ENCODE measurements around the gene SIRT2.

The SIRT2 gene

DNA sequence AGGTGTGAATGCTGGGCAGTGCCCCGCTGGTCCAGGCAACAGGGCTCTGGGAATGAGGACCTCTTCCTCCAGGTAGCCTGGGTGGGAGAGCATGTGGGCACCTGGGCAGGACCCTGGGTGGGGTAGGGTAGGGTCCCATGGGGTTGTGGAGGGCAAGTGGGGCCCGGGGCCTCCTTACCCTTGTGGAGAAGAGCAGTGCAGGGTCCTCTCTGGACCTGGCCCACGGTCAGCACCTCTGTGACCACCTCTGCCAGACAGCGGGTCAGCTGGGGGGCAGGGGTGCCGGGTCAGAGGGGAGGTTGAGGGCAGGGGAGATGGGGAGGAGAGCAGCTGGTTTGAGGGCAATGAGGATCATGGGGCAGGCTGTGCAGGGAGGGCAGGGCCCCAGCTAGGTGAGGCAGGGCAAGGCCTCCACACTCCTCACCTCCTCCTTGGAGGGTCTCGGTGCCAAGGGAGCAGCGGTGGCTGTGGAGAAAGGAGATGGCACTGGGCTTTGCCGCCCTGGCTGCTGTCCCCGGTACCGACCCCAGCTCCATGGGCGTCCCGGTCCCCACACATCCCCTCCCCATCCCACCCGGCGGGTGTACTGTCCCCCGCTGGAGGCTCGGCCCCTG is 12.1 kb upstream of the SIRT2 start:
- no peak overlapping the region for H3K27ac ChIP-seq
- no peak for TF ChIP-seq CTCF (conservative IDR thresholded peaks at IDR 0.05)

DNA sequence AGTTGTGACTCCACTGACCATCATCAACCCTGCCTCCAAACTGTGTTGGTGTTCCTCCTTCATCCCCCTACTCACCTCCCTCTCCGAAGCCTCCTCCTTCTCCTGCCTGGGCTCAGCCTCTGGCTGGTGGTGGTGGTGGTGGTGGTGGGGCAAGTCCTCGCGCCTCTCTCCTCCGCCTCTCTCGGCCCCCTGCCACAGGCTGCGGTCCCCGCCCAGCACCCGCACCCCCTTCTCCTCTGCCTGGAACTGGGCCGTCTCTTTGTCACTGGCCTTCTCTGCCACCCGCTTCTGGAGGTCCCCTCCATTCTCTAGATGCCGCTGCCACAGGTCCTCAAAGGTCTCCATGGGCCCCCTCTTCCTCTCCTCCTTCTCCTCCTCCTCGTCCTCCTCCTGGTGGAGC is 11.1 kb upstream of the SIRT2 start:
- H3K27ac ChIP-seq = no peak overlapping the region
- no peak for TF ChIP-seq CTCF (conservative IDR thresholded peaks at IDR 0.05)

DNA sequence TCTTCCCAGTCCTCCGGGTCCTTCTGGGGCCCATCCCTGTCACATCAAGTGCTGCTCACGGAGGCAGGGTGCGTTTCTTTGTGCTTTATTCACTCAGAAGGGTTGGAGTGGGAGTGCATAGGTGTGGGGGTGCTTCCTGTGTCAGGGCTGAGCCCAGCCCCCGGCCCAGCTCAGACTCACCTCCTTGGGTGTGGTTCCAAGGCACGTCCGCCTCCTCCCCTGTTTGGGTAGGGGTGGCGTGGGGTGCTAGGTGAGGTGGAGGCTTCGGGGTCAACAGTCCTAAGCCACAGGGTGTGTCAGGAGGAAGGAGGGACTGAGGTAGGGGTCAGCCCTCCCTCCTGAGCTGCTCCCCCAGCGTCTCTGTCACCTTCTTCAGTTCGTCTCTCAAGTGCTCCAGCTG is 9.5 kb upstream of the SIRT2 start:
- no peak for TF ChIP-seq CTCF (conservative IDR thresholded peaks at IDR 0.05)
- H3K27ac ChIP-seq = no peak overlapping the region

- no peak for TF ChIP-seq CTCF (conservative IDR thresholded peaks at IDR 0.05)
- no peak overlapping the region for H3K27ac ChIP-seq
Observed at GRCh38 chr19:38907670-38908069, 8.3 kb upstream of the SIRT2 start.

- no peak overlapping the region for H3K27ac ChIP-seq
- TF ChIP-seq CTCF (conservative IDR thresholded peaks at IDR 0.05) = no peak
Observed at GRCh38 chr19:38907227-38907626, 7.8 kb upstream of the SIRT2 start.

DNA sequence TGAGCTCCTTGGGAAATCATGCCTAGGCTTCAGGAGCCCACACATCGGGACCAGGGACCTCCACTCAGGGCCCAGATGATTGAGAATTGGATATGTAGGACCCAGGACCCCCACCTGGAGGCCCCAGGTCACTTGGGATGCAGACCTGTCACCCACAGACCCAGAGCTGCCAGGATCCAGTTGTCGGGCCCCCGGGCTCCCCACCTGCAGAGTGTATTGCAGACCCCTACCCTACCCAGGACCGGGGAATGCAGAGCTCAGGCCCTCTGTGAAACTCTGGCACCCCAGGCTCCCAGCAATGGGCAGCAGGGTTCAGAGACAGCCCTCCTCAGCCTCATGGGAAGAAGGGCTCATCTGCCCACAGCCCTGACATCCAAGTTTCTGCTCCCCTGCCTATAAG is 6.2 kb upstream of the SIRT2 start:
- TF ChIP-seq CTCF (conservative IDR thresholded peaks at IDR 0.05) = no peak
- no peak overlapping the region for H3K27ac ChIP-seq

DNA sequence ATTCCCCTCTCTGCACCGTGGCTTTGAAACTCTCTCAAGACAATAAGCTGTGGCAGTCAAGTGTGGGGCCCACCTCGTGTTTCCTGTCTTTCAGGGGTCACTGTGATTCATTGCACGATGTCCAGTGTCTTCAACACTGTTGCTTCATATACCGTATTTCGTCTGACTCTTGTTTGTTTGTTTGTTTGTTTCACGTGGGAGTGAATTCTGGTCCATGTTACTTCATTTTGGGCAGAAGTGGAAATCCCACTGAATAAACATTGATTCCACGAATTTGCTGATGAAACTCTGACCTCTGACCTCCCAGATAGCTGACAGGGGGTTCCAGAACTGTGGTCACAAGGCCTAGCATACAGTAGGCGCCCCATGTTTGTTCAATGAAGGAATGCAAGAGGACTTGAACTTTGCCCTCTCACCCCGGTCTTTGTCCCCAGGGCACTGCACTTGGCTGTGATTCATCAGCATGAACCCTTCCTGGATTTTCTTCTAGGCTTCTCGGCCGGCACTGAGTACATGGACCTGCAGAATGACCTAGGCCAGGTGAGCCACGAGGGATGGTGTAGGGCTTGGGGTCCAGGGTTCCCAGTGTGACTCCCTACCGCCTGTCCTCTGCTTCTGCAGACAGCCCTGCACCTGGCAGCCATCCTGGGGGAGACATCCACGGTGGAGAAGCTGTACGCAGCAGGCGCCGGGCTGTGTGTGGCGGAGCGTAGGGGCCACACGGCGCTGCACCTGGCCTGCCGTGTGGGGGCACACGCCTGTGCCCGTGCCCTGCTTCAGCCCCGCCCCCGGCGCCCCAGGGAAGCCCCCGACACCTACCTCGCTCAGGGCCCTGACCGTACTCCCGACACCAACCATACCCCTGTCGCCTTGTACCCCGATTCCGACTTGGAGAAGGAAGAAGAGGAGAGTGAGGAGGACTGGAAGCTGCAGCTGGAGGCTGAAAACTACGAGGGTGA is 5.4 kb upstream of the SIRT2 start:
- TF ChIP-seq CTCF (conservative IDR thresholded peaks at IDR 0.05) = no peak
- no peak overlapping the region for H3K27ac ChIP-seq

Data from VCaP (cell line).